NB4 (cell line): ENCODE measurements around the gene EDEM2.

ENCODE experiments used
- POLR2A ChIP-seq: IDR thresholded peaks from 2 replicates; pipeline ENCODE4 v1.6.1; 2011; ENCODE audit warnings: mild to moderate bottlenecking; ENCODE audit not compliant: insufficient read length; ENCODE audit errors: extremely low read depth
- TF ChIP-seq, protein P1 (sequence below): IDR thresholded peaks from one replicate; pipeline ENCODE4 v1.5.1; 2012; ENCODE audit warnings: low read depth, low read length

DNA sequence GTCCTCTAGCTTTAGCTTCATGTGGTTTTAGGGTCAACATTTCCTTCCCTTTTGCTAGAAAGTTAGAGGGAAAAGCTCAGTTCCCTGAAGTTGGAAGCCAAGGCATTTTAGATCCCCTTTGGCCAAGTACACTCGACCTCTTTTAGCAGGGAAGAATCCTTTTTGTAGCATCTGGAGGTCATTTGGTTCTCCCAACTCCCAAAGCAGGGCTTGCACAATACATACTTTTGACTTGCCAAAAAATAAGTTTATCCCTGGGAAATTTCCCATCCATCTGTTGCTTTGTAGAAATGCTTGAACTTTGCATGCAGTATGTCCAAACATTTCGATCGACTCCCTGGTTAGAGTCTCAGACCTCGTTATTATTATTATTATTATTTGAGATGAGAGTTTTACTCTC, 4.6 kb upstream of the EDEM2 start:
- TF ChIP-seq, protein P1, sequence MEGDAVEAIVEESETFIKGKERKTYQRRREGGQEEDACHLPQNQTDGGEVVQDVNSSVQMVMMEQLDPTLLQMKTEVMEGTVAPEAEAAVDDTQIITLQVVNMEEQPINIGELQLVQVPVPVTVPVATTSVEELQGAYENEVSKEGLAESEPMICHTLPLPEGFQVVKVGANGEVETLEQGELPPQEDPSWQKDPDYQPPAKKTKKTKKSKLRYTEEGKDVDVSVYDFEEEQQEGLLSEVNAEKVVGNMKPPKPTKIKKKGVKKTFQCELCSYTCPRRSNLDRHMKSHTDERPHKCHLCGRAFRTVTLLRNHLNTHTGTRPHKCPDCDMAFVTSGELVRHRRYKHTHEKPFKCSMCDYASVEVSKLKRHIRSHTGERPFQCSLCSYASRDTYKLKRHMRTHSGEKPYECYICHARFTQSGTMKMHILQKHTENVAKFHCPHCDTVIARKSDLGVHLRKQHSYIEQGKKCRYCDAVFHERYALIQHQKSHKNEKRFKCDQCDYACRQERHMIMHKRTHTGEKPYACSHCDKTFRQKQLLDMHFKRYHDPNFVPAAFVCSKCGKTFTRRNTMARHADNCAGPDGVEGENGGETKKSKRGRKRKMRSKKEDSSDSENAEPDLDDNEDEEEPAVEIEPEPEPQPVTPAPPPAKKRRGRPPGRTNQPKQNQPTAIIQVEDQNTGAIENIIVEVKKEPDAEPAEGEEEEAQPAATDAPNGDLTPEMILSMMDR: no peak
- no peak for TF ChIP-seq POLR2A
